Adrenal gland (tissue), 12 donors: ENCODE measurements around the gene TENT4A. TPM values are rescaled to one million over a fixed set of nuclear protein-coding genes. Genes with fewer than 3 reads are reported as not detected.
A peak's percentile ranks its signal among the peaks of the same experiment; 100 is the strongest.

Experiments
- DNase-seq, 7 donors: peaks; one replicate each; pipeline ENCODE4 v3.0.0-alpha.2; 2019 to 2020
- H3K27ac ChIP-seq, 5 donors: fragments of 200-600 bp; sonication (generic) in 4 of 5; 1 replicate in 3 of 5; 2 replicates in 2 of 5; pipeline versions ENCODE4 v1.5.1 to v1.8.0; 2016 to 2020; ENCODE audit warnings: mild to moderate bottlenecking in 1 of 5
- H3K27me3 ChIP-seq: fragments of 200-600 bp; 2 replicates; pipeline ENCODE4 v1.8.0; 2021
- H3K36me3 ChIP-seq, 2 donors: fragments of 200-600 bp; replicated peaks in 1 of 2; 1 replicate in 1 of 2; 2 replicates in 1 of 2; pipeline versions ENCODE4 v1.5.1 to v1.8.0; 2018 to 2022
- H3K4me1 ChIP-seq, 2 donors: fragments of 200-600 bp; replicated peaks in 1 of 2; 1 replicate in 1 of 2; 2 replicates in 1 of 2; pipeline versions ENCODE4 v1.5.1 to v1.8.0; 2018 to 2021
- H3K4me3 ChIP-seq, 4 donors: fragments of 200-600 bp; sonication (generic) in 3 of 4; one replicate each; pipeline ENCODE4 v1.5.1; 2016 to 2018
- H3K9me3 ChIP-seq, 3 donors: fragments of 200-600 bp; sonication (generic) in 1 of 3; replicated peaks in 1 of 3; 1 replicate in 2 of 3; 2 replicates in 1 of 3; pipeline versions ENCODE4 v1.5.1 to v1.8.0; 2016 to 2021
- POLR2A ChIP-seq, 2 donors: fragments of 450-650 bp; IDR thresholded peaks; one replicate each; pipeline ENCODE4 v1.6.1; 2017; ENCODE audit warnings: antibody characterized with exemption in 2 of 2, mild to moderate bottlenecking in 2 of 2, moderate library complexity in 1 of 2
- WGBS, 4 donors: extraction: QIAGEN DNeasy Blood & Tissue Kit in 2 of 4; methylation state at CpG; one replicate each; pipeline versions ENCODE4 v1.1.5 to v1.1.7; 2013 to 2017; 5-methylcytosine and 5-hydroxymethylcytosine counted together
- intact Hi-C, 2 donors: fragments of 100-400 bp; cut with DNase I; formaldehyde crosslinking; loops; one replicate each; pipeline versions ENCODE4 v1.14.1 to v1.15.0; 2022 to 2023
- polyA plus RNA-seq, 3 donors: library from polyadenylated mRNA; stranded (reverse); fragments of 200-250 nt in 2 of 3; fragments of 350-450 nt in 1 of 3; fragmentation: Illumina TruSeq in 1 of 3; extraction: RNeasy Lipid Tissue Mini Kit (QIAGEN cat#74804) in 1 of 3; gene quantifications; one replicate each; pipeline ENCODE4 v1.2.3, GENCODE V29; 2013 to 2014
- total RNA-seq, 9 donors: library from RNA; depleted of rRNA in 4 of 9; stranded (reverse); fragments of >200 nt in 4 of 9; fragments of 120-200 nt in 1 of 9; fragmentation: NEBNext Ultra II Directional in 1 of 9; extraction: Animal tissue kit (Norgen Biotek cat#: 25700) in 1 of 9; gene quantifications; one replicate each; pipeline versions ENCODE4 v1.1.0 to v1.2.4, GENCODE V29; 2013 to 2023
- TF ChIP-seq, protein P1 (sequence below), 6 experiments: fragments of 450-650 bp in 4 of 6; fragments of 200-600 bp in 2 of 6; sonication (generic) in 1 of 6; IDR thresholded peaks; 1 replicate in 5 of 6; 2 replicates in 1 of 6; pipeline versions ENCODE4 v1.5.1 to v1.8.0; 2016 to 2021; ENCODE audit warnings: antibody characterized with exemption in 6 of 6, mild to moderate bottlenecking in 2 of 6, moderate library complexity in 1 of 6
- donor health status: healthy with polysubstance abuse.
- donor health status: Bipolar disorder and iron deficiency.
- donor health status: DM: yes; HTN: yes; CAD: no.
- donor health status: DM: no; HTN: no; CAD: no.
- donor health status: DM: no; HTN: no; CAD: no.
- donor health status: DM: yes; HTN: yes; CAD: no.

The TENT4A gene
- total and polyA plus RNA-seq, 12 donors, result 9.1 to 24.4 (median 14.4) TPM

DNA sequence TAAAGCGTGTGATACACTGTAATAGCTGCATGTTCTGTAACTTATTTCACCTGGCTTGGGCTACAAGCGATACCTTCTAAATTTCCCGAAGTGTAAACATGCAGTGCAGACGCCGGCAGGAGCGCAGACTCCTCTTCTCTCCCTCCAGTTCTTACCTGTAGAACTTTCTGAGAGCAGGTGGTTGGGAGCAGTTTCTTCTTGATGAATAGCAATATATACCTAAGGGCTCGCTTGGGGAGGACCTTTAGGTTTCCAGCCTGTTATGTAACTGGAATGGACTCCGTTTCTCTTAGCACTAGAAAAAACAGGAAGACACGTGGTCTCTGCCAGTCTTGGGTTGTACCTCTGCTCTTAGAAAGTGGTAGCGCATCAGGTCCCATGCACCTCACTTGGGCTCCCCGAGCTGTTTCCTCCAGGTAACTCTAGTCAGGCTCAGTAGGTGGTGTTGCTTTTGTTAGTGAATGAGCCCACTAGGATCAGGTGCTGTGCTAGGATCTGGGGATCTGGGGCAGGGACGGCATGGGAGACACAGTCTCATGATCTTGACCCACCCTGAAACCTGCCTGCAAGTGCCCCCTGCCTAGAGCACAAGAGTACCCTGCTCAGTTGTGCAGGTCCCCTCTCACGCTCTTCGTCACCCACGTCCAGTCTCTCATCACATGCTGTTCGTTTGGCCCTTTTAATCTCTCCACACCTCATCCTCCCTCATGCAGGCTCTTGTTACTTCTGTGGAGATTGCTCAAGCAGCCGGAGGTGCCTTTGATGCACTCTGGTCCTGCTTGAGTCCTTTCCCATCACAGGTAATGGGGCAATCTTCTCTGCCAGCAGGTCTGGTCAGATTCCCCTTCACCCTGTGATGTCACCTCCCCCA, 2.8 kb downstream of the TENT4A start:
- WGBS, 4 donors, result 63 to 70% (median 67%) methylated on average over 15 to 17 of the region's 17 CpGs
- TF ChIP-seq, protein P1, sequence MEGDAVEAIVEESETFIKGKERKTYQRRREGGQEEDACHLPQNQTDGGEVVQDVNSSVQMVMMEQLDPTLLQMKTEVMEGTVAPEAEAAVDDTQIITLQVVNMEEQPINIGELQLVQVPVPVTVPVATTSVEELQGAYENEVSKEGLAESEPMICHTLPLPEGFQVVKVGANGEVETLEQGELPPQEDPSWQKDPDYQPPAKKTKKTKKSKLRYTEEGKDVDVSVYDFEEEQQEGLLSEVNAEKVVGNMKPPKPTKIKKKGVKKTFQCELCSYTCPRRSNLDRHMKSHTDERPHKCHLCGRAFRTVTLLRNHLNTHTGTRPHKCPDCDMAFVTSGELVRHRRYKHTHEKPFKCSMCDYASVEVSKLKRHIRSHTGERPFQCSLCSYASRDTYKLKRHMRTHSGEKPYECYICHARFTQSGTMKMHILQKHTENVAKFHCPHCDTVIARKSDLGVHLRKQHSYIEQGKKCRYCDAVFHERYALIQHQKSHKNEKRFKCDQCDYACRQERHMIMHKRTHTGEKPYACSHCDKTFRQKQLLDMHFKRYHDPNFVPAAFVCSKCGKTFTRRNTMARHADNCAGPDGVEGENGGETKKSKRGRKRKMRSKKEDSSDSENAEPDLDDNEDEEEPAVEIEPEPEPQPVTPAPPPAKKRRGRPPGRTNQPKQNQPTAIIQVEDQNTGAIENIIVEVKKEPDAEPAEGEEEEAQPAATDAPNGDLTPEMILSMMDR (IDR thresholded peaks at IDR 0.05), result no peak
- no peak for TF ChIP-seq POLR2A (IDR thresholded peaks at IDR 0.05)
- intact Hi-C loops, result loop anchor here in 1 of 2 donors (10.0 kb wide), 1 partner anchor 81 kb away; the partner anchor contains the start of genes NSUN2 and SRD5A1
- DNase-seq, result peak in 2 of 7 donors; percentile 18 to 51
- peak overlapping the region in 1 of 4 donors; percentile 94 for H3K4me3 ChIP-seq
- H3K27me3 ChIP-seq, result no peaks in the 10 kb centered on the region
- H3K9me3 ChIP-seq, result no peaks in the 10 kb centered on the region
- H3K27ac ChIP-seq, result no peak overlapping the region
- no peaks in the 10 kb centered on the region for H3K36me3 ChIP-seq
- peaks cover 19 to 61% of the 10 kb centered on the region in 2 donors for H3K4me1 ChIP-seq

DNA sequence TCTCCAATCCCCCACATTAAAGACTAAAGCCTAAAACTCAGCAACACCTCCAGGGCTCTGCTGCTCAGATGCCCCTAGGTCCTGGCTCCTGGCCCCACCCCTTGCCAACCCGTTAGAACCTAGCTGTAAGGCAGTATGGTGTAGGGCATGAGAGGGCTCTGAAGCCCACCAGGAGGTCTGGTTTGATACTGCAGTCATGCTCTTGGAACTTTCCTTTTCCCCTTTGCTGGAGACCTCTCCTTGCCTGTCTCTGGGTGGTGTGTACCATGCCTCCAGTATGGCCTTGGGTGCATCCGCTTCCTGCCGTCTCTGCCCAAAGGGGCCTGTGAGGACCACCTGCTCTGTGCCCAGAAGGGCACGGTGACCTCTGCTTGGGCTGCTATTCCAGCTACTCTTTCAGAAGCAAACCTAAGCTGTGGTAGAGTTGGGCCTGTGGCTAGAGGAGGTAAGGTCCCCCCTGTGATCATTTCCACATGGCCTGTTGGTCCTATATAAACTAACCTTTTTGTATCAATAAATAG, 3.5 kb downstream of the TENT4A start:
- H3K27ac ChIP-seq, result no peak overlapping the region
- DNase-seq, result peak in 1 of 7 donors; percentile 48
- no peaks in the 10 kb centered on the region for H3K36me3 ChIP-seq
- H3K4me3 ChIP-seq, result peak overlapping the region in 1 of 4 donors; percentile 94
- no peaks in the 10 kb centered on the region for H3K27me3 ChIP-seq
- intact Hi-C loops, result loop anchor here in 1 of 2 donors (10.0 kb wide), 1 partner anchor 82 kb away; the partner anchor contains the start of genes NSUN2 and SRD5A1
- H3K4me1 ChIP-seq, result peaks cover 26 to 68% of the 10 kb centered on the region in 2 donors
- 68 to 81% (median 74%) methylated on average over 1 to 4 of the region's 4 CpGs for WGBS, 4 donors
- no peaks in the 10 kb centered on the region for H3K9me3 ChIP-seq
- TF ChIP-seq, protein P1 (IDR thresholded peaks at IDR 0.05), result no peak
- no peak for TF ChIP-seq POLR2A (IDR thresholded peaks at IDR 0.05)

DNA sequence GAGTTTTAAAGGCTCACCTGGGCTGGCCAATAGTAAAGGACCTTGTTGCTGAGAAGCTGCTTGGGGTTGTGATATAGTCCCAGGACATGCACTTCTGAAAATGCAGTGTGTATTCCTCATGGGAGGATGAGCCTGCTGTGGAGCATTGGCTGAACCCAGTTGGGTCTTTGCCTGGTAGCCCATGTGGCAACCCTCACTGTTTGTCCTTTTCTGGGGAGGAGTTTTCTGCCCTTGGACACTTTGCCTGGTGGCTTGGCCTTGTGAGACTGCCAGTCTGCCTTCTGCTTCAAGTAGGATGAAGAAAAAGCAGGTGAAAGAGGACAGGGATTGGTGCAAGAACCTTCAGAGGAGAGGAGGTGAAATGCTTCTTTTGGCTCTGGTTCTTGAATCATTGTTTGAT, 4.0 kb downstream of the TENT4A start:
- intact Hi-C loops, result loop anchor here in 1 of 2 donors (10.0 kb wide), 1 partner anchor 82 kb away; the partner anchor contains the start of genes NSUN2 and SRD5A1
- no peaks in the 10 kb centered on the region for H3K27me3 ChIP-seq
- peaks cover 32 to 73% of the 10 kb centered on the region in 2 donors for H3K4me1 ChIP-seq
- peak in 2 of 7 donors; percentile 21 to 22 for DNase-seq
- H3K27ac ChIP-seq, result no peak overlapping the region
- H3K9me3 ChIP-seq, result no peaks in the 10 kb centered on the region
- no peaks in the 10 kb centered on the region for H3K36me3 ChIP-seq
- no peak overlapping the region for H3K4me3 ChIP-seq
- TF ChIP-seq POLR2A (IDR thresholded peaks at IDR 0.05), result no peak
- TF ChIP-seq, protein P1 (IDR thresholded peaks at IDR 0.05), result no peak

DNA sequence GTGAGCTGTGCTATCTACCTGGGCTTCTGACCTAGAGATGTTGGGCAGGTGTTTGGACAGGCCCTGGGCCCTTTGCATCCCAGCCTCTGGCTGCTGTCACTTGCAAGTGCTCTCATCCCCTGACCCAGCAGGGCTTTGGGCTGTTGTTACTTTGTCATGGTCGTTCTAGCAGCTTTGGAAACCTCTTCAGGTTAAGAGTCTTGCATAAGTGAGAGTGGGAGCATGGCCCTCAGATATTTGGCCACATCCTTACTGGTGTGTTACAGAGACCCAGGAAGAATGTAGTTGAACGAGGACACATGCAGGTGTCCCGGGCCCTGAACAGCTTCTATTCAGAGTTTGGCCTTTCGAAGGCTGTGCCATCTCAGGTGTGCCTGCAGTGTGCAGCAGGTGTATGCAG, 4.5 kb downstream of the TENT4A start:
- Histone ChIP-seq H3K9me3 (no peaks in the 10 kb centered on the region), H3K4me3 (no peak overlapping the region), H3K36me3 (no peaks in the 10 kb centered on the region), H3K4me1 (peaks cover 34 to 78% of the 10 kb centered on the region in 2 donors), H3K27ac (no peak overlapping the region), H3K27me3 (no peaks in the 10 kb centered on the region)
- intact Hi-C loops, result loop anchor here in 1 of 2 donors (10.0 kb wide), 1 partner anchor 83 kb away; the partner anchor contains the start of genes NSUN2 and SRD5A1
- no peak for DNase-seq
- TF ChIP-seq, protein P1 (IDR thresholded peaks at IDR 0.05), result no peak
- no peak for TF ChIP-seq POLR2A (IDR thresholded peaks at IDR 0.05)
- WGBS, 4 donors, result 73 to 100% (median 75%) methylated on average over 3 to 4 of the region's 4 CpGs
